LNCaP clone FGC (cell line): Measurements from ENCODE around the gene OTX2.
A peak's percentile ranks its signal among the peaks of the same experiment; 100 is the strongest.

Experiments
- DNase-seq: peaks from one replicate; pipeline ENCODE4 v3.0.0-alpha.2; 2011; ENCODE audit warnings: low read depth
- H3K4me3 ChIP-seq: 2 replicates; pipeline ENCODE4 v1.5.1; 2011; ENCODE audit warnings: mild to moderate bottlenecking, low read depth, low read length, control low read depth
- CTCF ChIP-seq: IDR thresholded peaks from 2 replicates; pipeline ENCODE4 v1.5.1; 2012; ENCODE audit warnings: mild to moderate bottlenecking; ENCODE audit not compliant: control insufficient read depth, insufficient read depth; ENCODE audit errors: extremely low read depth

Gene OTX2

GRCh38 chr14:56774503-56774902 is 35.8 kb downstream of the OTX2 start:
- DNase-seq, result no peak
- no peak for TF ChIP-seq CTCF
- no peak overlapping the region for H3K4me3 ChIP-seq

- H3K4me3 ChIP-seq, result no peak overlapping the region
- DNase-seq, result no peak
- TF ChIP-seq CTCF, result no peak
Measured at GRCh38 chr14:56770512-56770911, 39.8 kb downstream of the OTX2 start.

- no peak for DNase-seq
- no peak for TF ChIP-seq CTCF
- H3K4me3 ChIP-seq, result no peak overlapping the region
Measured at GRCh38 chr14:56760164-56760914, 49.9 kb downstream of the OTX2 start.

- H3K4me3 ChIP-seq, result no peak overlapping the region
- DNase-seq, result no peak
- no peak for TF ChIP-seq CTCF
Measured at GRCh38 chr14:56759633-56760032, 50.6 kb downstream of the OTX2 start.

- no peak for TF ChIP-seq CTCF
- H3K4me3 ChIP-seq, result no peak overlapping the region
- DNase-seq, result no peak
Measured at GRCh38 chr14:56759094-56759493, 51.2 kb downstream of the OTX2 start.

GRCh38 chr14:56754921-56755320 is 55.4 kb downstream of the OTX2 start:
- peak; percentile 37 for DNase-seq

More at GRCh38 chr14:56754921-56755320, 55.4 kb downstream of the OTX2 start:
- no peak for TF ChIP-seq CTCF
- H3K4me3 ChIP-seq, result no peak overlapping the region
